Sigmoid colon (tissue), 7 donors: Measurements from ENCODE around the gene SLC25A44. TPM values are rescaled to one million over a fixed set of nuclear protein-coding genes. Genes with fewer than 3 reads are reported as not detected.

Experiments used
- DNase-seq: peaks from one replicate; pipeline ENCODE4 v3.0.0-alpha.2; 2019
- H3K27ac ChIP-seq, 4 donors: fragments of 200-600 bp; sonication (generic); one replicate each; pipeline ENCODE4 v1.5.1; 2016 to 2019; ENCODE audit warnings: mild to moderate bottlenecking in 1 of 4
- H3K27me3 ChIP-seq, 3 donors: fragments of 200-600 bp; sonication (generic); one replicate each; pipeline ENCODE4 v1.5.1; 2019; ENCODE audit warnings: mild to moderate bottlenecking in 1 of 3
- H3K36me3 ChIP-seq, 4 donors: fragments of 200-600 bp; sonication (generic); one replicate each; pipeline ENCODE4 v1.5.1; 2016 to 2019
- H3K4me1 ChIP-seq, 4 donors: fragments of 200-600 bp; sonication (generic); one replicate each; pipeline ENCODE4 v1.5.1; 2017 to 2019
- H3K4me3 ChIP-seq, 4 donors: fragments of 200-600 bp; sonication (generic); one replicate each; pipeline ENCODE4 v1.5.1; 2017 to 2019; ENCODE audit warnings: mild to moderate bottlenecking in 2 of 4, moderate library complexity in 1 of 4
- H3K9me3 ChIP-seq, 4 donors: fragments of 200-600 bp in 3 of 4; sonication (generic) in 3 of 4; one replicate each; pipeline versions ENCODE4 v1.5.1 to v1.6.1; 2013 to 2019
- CTCF ChIP-seq, 4 experiments: fragments of 450-650 bp in 3 of 4; fragments of 200-600 bp in 1 of 4; IDR thresholded peaks; one replicate each; pipeline ENCODE4 v1.5.1; 2016 to 2019; ENCODE audit warnings: antibody characterized with exemption in 4 of 4, mild to moderate bottlenecking in 3 of 4, moderate library complexity in 2 of 4
- EP300 ChIP-seq, 4 donors: sonication (generic); formaldehyde crosslinking; IDR thresholded peaks; one replicate each; pipeline ENCODE4 v1.6.1; 2017; ENCODE audit warnings: antibody characterized with exemption in 4 of 4
- POLR2A ChIP-seq, 2 donors: fragments of 450-650 bp; IDR thresholded peaks; one replicate each; pipeline ENCODE4 v1.6.1; 2016; ENCODE audit warnings: antibody characterized with exemption in 2 of 2, mild to moderate bottlenecking in 2 of 2, moderate library complexity in 2 of 2
- POLR2AphosphoS5 ChIP-seq, 4 donors: sonication (generic); formaldehyde crosslinking; IDR thresholded peaks; one replicate each; pipeline ENCODE4 v1.6.1; 2017; ENCODE audit warnings: antibody characterized with exemption in 4 of 4
- WGBS, 2 donors: extraction: QIAGEN DNeasy Blood & Tissue Kit; methylation state at CpG; one replicate each; pipeline ENCODE4 v1.1.7; 2013; 5-methylcytosine and 5-hydroxymethylcytosine counted together
- intact Hi-C: fragments of 100-400 bp; cut with DNase I; formaldehyde crosslinking; loops from one replicate; pipeline ENCODE4 v1.15.1; 2023
- polyA plus RNA-seq, 3 donors: library from polyadenylated mRNA; stranded (reverse); fragments of 200-250 nt; gene quantifications; one replicate each; pipeline ENCODE4 v1.2.3, GENCODE V29; 2013
- total RNA-seq, 4 donors: library from RNA; depleted of rRNA; stranded (reverse); fragments of >200 nt; gene quantifications; one replicate each; pipeline ENCODE4 v1.1.0, GENCODE V29; 2016
- donor health status: healthy with polysubstance abuse.
- donor health status: Bipolar disorder and iron deficiency.
- donor health status: healthy.

Gene SLC25A44
- total and polyA plus RNA-seq, 7 donors, result 7.8 to 15.3 (median 10.0) TPM

- no peak for TF ChIP-seq EP300 (IDR thresholded peaks at IDR 0.05)
- Histone ChIP-seq H3K4me1 (peaks cover 0 to 12% (median 11%) of the 10 kb centered on the region in 4 donors), H3K27ac (no peak overlapping the region), H3K9me3 (no peaks in the 10 kb centered on the region), H3K4me3 (no peak overlapping the region), H3K36me3 (no peaks in the 10 kb centered on the region), H3K27me3 (peaks cover 5 to 34% (median 18%) of the 10 kb centered on the region in 3 donors)
- no peak for DNase-seq
- intact Hi-C loops, result no loop called here
- 64 to 71% methylated on average over 6 of the region's 6 CpGs for WGBS, 2 donors
Observed at GRCh38 chr1:156151093-156151688, 42.7 kb upstream of the SLC25A44 start.

- Histone ChIP-seq H3K27ac (no peak overlapping the region), H3K36me3 (no peaks in the 10 kb centered on the region), H3K4me3 (no peak overlapping the region), H3K9me3 (no peaks in the 10 kb centered on the region), H3K27me3 (peaks cover 5 to 34% (median 18%) of the 10 kb centered on the region in 3 donors), H3K4me1 (no peaks in the 10 kb centered on the region)
- WGBS, 2 donors, result 73 to 76% methylated on average over 5 of the region's 5 CpGs
- intact Hi-C loops, result no loop called here
- no peak for DNase-seq
- TF ChIP-seq POLR2AphosphoS5 (IDR thresholded peaks at IDR 0.05) (no peak), POLR2A (IDR thresholded peaks at IDR 0.05) (no peak), EP300 (IDR thresholded peaks at IDR 0.05) (no peak), CTCF (IDR thresholded peaks at IDR 0.05) (no peak)
Observed at GRCh38 chr1:156152628-156153027, 41.3 kb upstream of the SLC25A44 start.

GRCh38 chr1:156153362-156153761 is 40.5 kb upstream of the SLC25A44 start, which contains the start of gene SEMA4A:
TSS of gene SEMA4A (plus strand) at chr1:156153585. CDS start at chr1:156154579, 994 bp downstream.
- no peak within 1 kb of the TSS for H3K27ac ChIP-seq
- no peak within 1 kb of the TSS for H3K4me3 ChIP-seq
- no peaks in the 10 kb centered on the region for H3K4me1 ChIP-seq
- no peaks in the 10 kb centered on the region for H3K36me3 ChIP-seq
- H3K27me3 ChIP-seq, result peaks cover 5 to 34% (median 18%) of the 10 kb centered on the region in 3 donors
- DNase-seq, result no peak
- intact Hi-C loops, result no loop called here
- no peak for TF ChIP-seq POLR2A (IDR thresholded peaks at IDR 0.05)
- no peak for TF ChIP-seq POLR2AphosphoS5 (IDR thresholded peaks at IDR 0.05)
- TF ChIP-seq EP300 (IDR thresholded peaks at IDR 0.05), result no peak
- no peaks in the 10 kb centered on the region for H3K9me3 ChIP-seq
- WGBS, 2 donors, result 28 to 67% methylated on average over 10 of the region's 10 CpGs

- intact Hi-C loops, result no loop called here
- H3K4me3 ChIP-seq, result no peak overlapping the region
- H3K27ac ChIP-seq, result no peak overlapping the region
- WGBS, 2 donors, result 60 to 80% methylated on average over 11 of the region's 11 CpGs
- no peak for TF ChIP-seq POLR2AphosphoS5 (IDR thresholded peaks at IDR 0.05)
- no peaks in the 10 kb centered on the region for H3K4me1 ChIP-seq
- no peaks in the 10 kb centered on the region for H3K9me3 ChIP-seq
- H3K27me3 ChIP-seq, result peaks cover 5 to 32% (median 18%) of the 10 kb centered on the region in 3 donors
- no peaks in the 10 kb centered on the region for H3K36me3 ChIP-seq
- no peak for DNase-seq
Observed at GRCh38 chr1:156154317-156154749, 39.6 kb upstream of the SLC25A44 start.

GRCh38 chr1:156155756-156156510 is 38.0 kb upstream of the SLC25A44 start:
- Histone ChIP-seq H3K27ac (no peak overlapping the region), H3K36me3 (no peaks in the 10 kb centered on the region), H3K9me3 (no peaks in the 10 kb centered on the region), H3K4me3 (no peak overlapping the region), H3K27me3 (peaks cover 0 to 16% (median 3%) of the 10 kb centered on the region in 3 donors), H3K4me1 (peaks cover 0 to 6% (median 5%) of the 10 kb centered on the region in 4 donors)
- whole genome bisulfite sequencing, 2 donors, result 57 to 83% methylated on average over 12 of the region's 12 CpGs
- TF ChIP-seq EP300 (IDR thresholded peaks at IDR 0.05) (no peak), POLR2AphosphoS5 (IDR thresholded peaks at IDR 0.05) (no peak), CTCF (IDR thresholded peaks at IDR 0.05) (no peak), POLR2A (IDR thresholded peaks at IDR 0.05) (no peak)
- DNase-seq, result no peak
- intact Hi-C loops, result no loop called here

GRCh38 chr1:156157506-156157905 is 36.4 kb upstream of the SLC25A44 start:
- Histone ChIP-seq H3K27ac (no peak overlapping the region), H3K9me3 (no peaks in the 10 kb centered on the region), H3K36me3 (no peaks in the 10 kb centered on the region), H3K4me3 (no peak overlapping the region), H3K4me1 (peaks cover 0 to 17% (median 10%) of the 10 kb centered on the region in 4 donors), H3K27me3 (peaks cover 0 to 3% (median 0%) of the 10 kb centered on the region in 3 donors)
- 74 to 93% methylated on average over 3 of the region's 3 CpGs for WGBS, 2 donors
- intact Hi-C loops, result no loop called here
- TF ChIP-seq POLR2A (IDR thresholded peaks at IDR 0.05), result no peak
- no peak for TF ChIP-seq CTCF (IDR thresholded peaks at IDR 0.05)
- TF ChIP-seq POLR2AphosphoS5 (IDR thresholded peaks at IDR 0.05), result no peak
- TF ChIP-seq EP300 (IDR thresholded peaks at IDR 0.05), result no peak
- no peak for DNase-seq
